NCI-H1930 (cell line): Measurements from ENCODE around the gene GNE.
"Not testable (repeated sequence)": the region's sequence is repeated elsewhere in the genome, so short reads cannot be mapped to it uniquely, and the experiment has no call there.

Experiments used
- DNase-seq, 2 experiments: peaks; one replicate each; lab custom pipeline; 2025; lab: John Stamatoyannopoulos, UW

Gene GNE

DNA sequence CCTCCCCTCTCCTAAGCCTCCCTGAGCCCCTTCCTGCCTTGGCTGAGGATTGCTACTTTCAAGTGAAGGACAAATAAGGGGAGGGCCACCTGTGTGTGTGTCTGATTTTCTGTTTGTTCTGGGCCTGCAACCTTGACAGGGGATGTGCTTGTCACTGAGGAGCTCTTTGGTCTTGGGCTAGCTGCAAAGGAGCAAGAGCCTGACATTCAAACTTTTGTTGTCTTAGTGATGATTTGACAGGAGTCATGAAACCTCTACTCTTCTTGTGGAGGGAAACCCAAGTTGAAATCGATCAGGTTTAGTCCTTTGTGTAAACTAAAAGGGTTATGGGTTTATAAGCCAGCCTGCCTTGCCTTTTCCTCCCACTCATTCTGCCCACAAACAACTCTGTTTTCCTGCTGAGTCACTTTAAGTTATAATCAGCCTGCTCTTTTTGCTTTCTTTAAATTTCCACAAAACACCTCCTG lies 50.7 kb downstream of the GNE start:
- DNase-seq, result no peak

DNA sequence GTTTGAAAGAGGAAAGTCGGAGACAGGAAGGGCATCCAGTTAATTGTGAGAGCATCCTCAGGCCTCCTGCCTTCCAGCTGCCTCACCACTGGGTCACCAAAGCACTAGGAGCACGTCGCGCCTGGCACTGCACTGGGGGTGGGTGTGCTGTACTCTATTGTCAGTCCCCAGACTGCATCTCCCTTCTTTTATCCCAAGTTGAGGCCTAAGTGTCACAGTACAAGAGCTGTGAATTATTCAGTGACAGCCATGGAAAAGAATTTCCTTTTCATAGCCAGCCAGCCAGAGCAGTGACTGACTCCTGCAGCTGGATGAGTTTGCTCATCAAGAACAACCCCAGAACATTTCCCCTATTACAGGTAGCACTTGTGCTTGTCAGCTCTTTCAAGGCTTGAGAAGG lies 51.2 kb downstream of the GNE start:
- no peak for DNase-seq

DNA sequence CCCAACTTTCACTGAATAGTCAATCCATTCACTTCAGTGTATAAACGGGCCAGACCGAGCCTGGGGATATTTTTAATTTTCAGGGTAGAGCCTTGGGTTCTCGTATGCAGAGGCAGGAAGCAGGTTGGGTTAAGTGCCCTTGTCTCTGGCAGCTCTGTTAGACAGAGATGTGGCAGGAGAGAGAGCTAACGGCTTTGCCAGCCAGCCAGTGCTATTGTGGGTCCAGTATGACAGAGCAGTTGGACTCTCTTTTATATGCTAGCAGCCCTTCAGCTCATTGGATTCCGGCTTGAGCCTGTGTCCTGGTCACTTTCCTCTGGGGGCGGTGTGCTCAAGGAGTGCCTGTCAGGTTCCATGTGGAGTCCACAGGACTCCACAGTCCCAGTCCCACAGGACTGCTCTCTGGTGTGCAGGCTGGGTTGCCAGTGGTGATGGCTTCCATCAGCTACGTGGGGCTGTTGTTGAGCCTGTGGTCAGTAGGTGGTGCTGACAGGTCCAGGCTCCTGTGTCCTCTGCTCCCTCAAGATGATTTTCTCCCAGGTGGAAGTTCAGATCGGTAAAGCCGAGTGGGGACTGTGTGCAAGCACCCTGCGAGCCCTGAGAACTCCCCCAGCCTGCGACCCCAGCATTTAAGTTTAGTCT lies 53.2 kb downstream of the GNE start:
- no peak for DNase-seq

DNA sequence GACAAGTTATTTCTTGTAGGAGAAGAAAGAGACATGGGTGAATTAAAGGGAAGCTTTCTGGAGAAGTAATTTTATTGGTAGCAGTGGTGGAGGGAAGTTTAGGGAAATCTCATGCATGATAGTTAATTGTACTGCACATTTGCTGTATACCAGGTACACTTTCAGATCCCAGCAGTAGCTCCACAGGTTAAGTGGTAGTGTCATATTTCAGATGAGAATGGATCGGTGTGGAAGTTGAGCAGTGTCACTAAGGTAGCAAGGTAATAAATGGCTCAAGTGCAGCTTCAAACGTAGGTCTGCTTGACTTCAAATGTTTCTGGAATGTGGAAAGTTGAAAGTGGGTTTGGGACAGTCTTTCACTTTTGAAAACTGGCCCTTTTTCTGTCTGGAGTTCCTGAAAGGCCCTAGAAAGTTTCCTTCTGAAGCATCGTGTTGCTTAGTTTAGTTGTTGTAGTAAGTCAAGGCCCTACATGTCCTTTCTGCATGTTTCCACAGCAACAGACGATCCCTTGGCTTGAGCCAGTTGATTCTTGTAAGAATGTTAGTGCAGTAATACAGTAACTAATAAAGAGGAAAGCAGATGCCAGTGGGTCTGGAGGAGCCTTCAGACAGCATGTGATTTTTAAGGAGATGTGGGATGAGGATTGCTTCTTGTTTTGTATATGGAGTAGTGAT lies 63.8 kb downstream of the GNE start:
- DNase-seq, result no peak

DNA sequence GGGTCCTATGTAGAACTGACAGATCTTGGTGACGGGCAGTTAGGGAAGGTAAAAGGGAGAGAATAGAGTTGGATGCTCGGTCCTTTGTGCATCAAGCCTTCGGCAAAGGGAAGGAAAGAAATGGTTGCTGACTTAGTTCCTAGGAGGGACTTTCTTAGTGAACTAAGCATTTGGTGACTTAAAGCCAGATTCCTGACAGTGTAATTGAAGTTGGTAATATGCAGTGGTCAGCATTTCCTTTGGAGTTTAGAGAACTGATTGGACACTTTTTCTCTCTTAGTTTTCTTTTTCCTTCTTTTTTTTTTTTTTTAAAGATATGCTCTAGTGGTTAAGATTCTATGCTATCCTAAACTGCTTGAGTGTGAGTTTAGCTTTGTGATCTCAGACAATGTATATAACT lies 65.2 kb downstream of the GNE start:
- DNase-seq, result no peak

DNA sequence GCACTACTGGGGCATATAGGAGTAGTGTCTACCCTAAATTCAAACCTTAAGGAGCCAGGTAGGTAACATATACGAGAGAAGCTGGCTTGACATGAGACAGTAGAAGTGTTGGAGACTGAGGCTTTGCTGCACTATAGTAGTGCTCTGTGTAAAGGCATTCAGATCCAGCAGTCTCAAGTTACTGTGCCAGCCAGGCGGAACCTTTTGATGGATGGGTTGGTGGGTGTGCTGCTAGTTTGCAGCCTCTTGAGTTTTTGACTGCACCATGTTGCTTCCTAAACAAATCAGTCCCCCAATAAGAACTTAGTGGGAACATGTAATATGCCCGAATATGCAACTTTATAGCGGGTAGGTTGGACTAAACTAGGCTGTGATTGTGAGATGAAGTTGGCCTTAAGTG lies 66.1 kb downstream of the GNE start:
- no peak for DNase-seq

DNA sequence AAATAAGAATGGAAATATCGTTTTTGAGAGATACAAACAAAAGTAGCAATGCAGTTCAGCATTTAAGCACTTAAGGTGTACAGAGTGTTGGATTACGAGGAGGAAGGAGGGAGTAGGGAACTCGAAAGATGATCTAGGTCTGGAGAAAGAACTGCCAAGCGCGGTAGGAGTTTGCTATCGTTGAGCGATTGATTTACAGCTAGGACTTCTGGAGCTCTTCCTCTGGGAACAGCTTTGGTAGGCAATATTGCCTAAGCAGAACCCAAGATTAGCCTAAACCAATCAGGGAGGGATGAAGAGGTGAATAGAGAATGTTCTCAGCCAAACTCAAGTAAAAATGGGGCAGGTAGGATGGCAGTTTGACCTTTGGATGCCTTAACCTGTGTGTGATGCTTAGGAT lies 66.6 kb downstream of the GNE start:
- no peak for DNase-seq

DNA sequence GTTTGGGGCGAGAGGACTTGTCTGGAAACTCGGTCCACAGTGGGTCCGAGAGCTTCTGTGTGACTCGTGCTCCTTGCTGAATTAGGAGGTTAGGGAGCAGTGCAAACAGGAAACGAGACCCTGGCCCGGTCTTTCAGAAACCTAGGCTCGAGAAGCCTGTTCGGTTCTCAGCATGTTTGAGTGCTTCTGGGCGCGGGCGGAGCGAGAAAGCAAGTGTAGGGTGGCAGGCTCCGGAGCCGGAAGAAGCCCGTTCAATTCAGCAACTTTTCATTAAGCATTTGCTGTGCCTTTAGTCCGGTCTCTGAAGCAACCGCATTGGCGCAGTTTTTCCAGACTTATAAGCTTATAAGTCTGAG lies 67.0 kb downstream of the GNE start:
- DNase-seq, result no peak

DNA sequence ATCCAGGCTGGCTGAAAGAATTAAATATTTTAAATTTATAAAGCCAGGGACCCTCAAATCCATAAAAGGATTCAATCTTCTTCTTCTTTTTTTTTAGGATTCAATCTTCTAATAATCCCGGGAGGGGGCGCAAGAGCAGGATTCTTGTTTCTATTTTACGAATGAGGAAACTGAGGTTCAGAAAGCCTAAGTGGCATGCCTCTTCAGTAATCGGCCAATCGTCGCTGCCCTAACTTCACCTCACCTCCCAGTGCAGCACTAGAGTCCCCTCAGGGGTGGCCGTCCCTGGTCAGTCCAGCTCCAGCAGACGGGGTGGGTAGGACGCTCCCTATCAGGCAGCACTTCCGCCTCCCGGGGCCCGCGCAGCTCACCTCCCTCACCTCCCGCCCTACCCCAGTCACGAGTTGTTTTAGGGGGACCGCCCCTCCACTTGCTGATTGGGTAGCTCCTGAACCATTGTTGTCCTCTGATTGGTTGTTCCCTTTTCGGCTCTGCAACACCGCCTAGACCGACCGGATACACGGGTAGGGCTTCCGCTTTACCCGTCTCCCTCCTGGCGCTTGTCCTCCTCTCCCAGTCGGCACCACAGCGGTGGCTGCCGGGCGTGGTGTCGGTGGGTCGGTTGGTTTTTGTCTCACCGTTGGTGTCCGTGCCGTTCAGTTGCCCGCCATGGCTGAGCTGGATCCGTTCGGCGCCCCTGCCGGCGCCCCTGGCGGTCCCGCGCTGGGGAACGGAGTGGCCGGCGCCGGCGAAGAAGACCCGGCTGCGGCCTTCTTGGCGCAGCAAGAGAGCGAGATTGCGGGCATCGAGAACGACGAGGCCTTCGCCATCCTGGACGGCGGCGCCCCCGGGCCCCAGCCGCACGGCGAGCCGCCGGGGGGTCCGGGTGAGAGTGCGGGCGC lies 67.6 kb downstream of the GNE start, which contains the start of gene CLTA:
TSS of gene CLTA (plus strand) at position 534 of the 902 bp plus-strand sequence. CDS start at position 670, 136 bp downstream.
- peak; percentile 97 to 99 for DNase-seq

DNA sequence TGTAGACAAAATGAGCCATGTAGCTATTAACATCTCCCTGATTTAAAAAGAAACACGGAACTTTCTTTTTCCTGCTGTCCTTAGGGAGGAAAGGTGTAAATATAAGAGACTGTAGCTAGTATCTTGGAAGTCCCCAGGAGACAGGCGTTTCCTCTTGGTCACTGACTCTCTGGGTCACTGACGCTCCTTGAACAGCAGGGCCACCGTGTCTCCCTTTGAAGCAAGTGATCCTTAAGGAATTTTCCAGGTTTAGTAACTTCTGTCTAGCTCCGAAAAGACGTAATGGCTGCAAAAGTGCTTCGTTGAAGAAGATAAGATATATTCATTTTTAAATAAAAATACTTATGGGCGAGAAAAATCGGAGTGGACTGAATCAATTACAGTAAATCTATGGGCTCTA lies 68.3 kb downstream of the GNE start:
- no peak for DNase-seq

DNA sequence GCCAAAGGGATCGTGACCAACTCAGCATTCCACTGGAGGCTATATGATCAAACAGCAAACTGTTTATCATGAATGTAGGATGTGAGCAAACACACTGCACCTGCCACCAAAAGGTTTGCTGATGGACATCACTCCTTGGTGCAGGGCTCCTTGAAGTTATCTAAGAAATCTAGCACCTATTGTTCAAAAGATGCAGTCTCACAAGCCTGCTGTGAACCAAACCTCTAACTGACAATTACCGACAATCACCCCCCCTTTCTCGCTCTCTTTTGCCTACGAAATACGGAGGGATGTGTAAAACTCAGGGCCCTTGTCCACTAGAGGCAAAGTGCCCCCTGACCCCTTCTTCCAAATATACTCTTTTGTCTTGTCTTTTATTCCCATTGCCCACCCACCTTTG lies 70.0 kb downstream of the GNE start:
- DNase-seq, result no peak

DNA sequence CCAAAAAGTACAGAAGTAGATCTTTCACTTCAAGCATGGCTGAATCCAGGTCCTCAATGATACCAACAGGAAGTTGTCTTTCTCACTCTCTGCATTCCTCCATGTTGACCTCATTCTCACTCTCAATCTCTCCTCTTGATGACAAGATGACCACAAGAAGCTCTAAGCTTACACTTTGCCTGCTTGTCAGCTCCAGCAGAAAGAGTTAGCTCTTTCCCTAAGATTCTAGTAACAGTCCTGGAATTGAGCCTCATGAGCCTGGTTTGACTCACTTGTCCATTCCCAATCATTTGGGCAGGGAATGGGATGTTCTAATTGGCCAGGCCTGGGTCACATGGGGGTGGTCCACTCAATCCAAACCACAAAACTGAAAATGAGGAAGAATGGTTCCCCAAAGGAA lies 70.8 kb downstream of the GNE start:
- no peak for DNase-seq

DNA sequence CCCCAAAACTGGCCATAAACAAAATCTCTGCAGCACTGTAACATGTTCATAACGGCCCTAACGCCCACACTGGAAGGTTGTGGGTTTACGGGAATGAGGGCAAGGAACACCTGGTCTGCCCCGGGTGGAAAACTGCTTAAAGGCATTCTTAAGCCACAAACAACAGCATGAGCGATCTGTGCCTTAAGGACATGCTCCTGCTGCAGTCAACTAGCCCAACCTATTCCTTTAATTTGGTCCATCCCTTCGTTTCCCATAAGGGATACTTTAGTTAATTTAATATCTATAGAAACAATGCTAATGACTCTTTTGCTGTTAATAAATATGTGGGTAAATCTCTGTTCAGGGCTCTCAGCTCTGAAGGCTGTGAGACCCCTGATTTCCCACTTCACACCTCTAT lies 78.0 kb downstream of the GNE start:
- not testable (repeated sequence) for DNase-seq

DNA sequence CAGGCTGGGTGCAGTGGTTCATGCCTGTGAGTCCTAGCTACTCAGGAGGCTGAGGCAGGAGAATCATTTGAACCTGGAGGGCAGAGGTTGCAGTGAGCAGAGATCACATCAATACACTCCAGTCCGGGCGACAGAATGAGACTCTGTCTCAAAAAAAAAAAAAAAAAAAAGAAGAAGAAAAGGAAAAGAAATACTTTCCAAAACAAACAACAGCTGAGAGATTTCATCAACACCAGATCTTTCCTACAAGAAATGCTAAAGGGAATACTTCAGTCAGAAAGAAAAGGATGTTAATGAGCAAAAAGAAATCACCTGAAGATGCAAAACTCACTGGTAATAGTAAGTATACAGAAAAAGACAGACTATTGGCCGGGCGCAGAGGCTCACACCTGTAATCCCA lies 80.7 kb downstream of the GNE start:
- DNase-seq, result no peak

DNA sequence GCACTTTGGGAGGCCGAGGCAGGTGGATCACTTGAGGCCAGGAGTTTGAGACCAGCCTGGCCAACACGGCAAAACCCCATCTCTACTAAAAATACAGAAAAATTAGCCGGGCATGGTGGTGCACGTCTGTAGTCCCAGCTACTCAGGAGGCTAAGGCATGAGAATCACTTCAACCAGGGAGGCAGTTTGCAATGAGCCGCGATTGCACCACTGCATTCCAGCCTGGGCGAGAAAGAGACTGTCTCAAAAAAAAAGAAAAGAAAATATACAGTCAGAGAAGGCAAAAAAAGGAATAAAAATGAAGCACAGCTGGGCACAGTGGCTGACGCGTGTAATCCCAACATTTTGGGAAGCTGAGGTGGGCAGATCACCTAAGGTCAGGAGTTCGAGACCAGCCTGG lies 81.8 kb downstream of the GNE start:
- DNase-seq, result not testable (repeated sequence)

DNA sequence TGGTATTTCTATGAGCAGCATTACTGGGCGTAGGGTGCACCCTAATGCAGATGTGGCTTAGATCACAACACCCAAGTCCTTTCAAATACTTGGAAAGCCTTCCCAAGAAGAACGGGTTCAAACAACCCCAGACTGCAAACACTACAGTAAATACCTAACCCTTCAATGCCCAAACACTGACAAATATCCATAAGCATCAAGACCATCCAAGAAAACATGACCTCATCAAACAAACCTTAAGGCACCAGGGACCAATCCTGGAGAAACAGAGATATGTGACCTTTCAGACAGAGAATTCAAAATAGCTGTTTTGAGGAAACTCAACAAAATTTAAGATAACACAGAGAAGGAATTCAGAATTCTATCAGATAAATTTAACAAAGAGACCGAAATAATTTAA lies 83.0 kb downstream of the GNE start:
- DNase-seq, result not testable (repeated sequence)

DNA sequence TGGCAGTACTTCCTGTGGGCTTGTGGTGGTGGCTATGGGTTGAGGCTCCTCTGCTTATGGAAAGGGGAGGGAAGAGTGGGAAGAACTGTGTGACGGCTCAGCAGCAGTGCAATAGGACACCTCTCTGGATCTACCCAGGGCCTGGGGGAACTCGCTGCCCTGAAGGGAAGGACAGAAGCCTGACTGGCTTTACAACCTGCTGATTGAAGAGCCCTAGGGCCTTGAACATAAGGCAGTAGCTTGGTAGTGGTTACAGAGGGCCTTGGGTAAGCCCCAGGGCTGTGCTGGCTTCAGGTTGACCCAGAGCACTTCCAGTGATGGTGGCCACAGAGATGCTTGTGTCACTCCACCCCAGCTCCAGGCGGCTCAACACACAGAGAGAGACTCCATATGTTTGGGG lies 83.5 kb downstream of the GNE start:
- no peak for DNase-seq

DNA sequence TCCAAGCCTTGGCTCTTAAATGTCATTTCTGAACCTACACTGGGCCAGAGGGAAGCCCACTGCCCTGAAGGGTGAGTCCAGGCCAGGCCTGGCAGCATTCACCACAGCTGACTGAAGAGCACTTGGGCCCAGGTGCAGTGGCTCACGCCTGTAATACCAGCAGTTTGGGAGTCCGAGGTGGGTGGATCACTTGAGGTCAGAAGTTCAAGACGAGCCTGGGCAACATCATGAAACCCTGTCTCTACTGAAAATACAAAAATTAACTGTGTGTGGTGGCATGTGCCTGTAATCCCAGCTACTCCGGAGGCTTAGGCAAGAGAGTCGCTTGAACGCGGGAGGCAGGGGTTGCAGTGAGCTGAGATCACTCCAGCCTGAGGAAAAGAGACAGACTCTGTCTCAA lies 84.0 kb downstream of the GNE start:
- no peak for DNase-seq

DNA sequence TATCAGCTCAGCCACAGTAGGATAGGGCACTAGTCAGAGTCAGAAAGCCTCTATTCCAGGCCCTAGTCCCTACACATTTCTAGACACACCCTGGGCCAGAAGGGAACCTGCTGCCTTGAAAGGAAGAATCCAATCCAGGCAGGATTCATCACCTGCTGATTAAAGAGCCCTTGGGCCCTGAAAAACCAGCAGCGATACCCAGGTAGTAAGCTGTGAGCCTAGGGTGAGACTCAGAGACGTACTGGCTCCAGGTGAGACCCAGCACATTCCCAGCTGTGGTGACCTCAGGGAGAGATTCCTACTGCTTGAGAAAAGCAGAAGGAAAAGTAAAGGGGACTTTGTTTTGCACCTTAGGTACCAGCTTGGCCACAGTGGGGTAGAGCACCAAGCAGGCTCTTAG lies 84.4 kb downstream of the GNE start:
- DNase-seq, result no peak

DNA sequence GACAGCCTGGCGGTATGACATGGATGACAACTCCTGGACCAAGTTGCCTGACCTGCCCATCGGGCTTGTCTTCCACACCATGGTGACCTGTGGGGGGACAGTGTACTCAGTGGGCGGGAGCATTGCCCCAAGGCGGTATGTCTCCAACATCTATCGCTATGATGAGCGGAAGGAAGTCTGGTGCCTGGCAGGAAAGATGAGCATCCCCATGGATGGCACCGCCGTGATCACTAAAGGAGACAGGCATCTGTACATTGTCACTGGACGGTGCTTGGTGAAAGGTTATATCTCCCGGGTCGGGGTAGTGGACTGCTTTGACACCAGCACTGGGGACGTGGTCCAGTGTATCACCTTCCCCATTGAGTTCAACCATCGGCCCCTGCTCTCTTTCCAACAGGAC lies 87.7 kb downstream of the GNE start:
- DNase-seq, result no peak

DNA sequence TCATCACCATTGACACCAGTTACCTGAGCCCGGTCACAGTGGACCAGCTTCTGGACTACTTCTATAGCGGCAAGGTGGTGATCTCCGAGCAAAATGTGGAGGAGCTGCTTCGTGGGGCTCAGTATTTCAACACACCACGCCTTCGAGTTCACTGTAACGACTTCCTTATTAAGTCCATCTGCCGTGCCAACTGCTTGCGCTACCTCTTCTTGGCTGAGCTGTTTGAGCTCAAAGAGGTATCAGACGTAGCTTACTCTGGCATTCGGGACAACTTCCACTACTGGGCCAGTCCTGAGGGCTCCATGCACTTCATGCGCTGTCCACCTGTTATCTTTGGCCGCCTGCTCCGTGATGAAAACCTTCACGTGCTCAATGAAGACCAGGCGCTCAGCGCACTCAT lies 88.5 kb downstream of the GNE start:
- no peak for DNase-seq

DNA sequence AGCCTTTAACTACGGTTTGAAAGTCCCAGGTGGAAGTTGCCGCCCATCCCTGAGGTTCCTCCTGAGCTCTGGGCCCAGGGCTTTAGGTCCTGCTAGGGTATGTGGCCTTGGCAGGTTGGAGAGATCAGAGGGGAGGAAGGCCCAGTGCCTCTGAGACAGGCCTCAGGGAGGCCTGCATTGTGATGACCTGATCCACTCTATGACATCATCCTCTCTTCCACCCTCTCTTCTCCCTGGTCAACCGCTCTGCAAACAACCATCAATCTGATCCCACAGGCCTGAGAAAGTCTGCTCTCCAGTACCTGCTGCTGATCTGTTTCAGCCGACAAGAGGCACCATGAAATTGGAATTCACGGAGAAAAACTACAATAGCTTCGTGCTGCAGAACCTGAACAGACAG lies 89.1 kb downstream of the GNE start, which contains the start of gene CCIN:
TSS of gene CCIN (plus strand) at position 223 of the 400 bp plus-strand sequence. CDS start at position 338, 115 bp downstream.
- no peak for DNase-seq
